Measurements from ENCODE around the gene THOC5. TPM values are rescaled to one million over a fixed set of nuclear protein-coding genes. Genes with fewer than 3 reads are reported as not detected.
"Not testable (repeated sequence)": the region's sequence is repeated elsewhere in the genome, so short reads cannot be mapped to it uniquely, and the experiment has no call there.

Gene THOC5
- 10 to 100 TPM; 13.2 to 38.4 (median 28.0) TPM for total RNA-seq
- 10 to 100 TPM; 23.7 to 42.4 (median 24.2) TPM for polyA plus RNA-seq
- long read RNA-seq, donor 1, full-length matches to known transcripts = 5 of 5 reads
- long read RNA-seq, donor 1, partial matches to known transcripts = 0 of 5 reads
- long read RNA-seq, donor 1, other reads (novel, unspliced or antisense) = 0 of 5 reads
- long read RNA-seq, donor 2, full-length matches to known transcripts = 3 of 3 reads
- long read RNA-seq, donor 2, partial matches to known transcripts = 0 of 3 reads
- long read RNA-seq, donor 2, other reads (novel, unspliced or antisense) = 0 of 3 reads
- long read RNA-seq, donor 3, full-length matches to known transcripts = 6 of 6 reads
- long read RNA-seq, donor 3, partial matches to known transcripts = 0 of 6 reads
- long read RNA-seq, donor 3, other reads (novel, unspliced or antisense) = 0 of 6 reads
- long read RNA-seq, donor 4, full-length matches to known transcripts = 8 of 10 reads
- long read RNA-seq, donor 4, partial matches to known transcripts = 1 of 10 reads
- long read RNA-seq, donor 4, other reads (novel, unspliced or antisense) = 1 of 10 reads
- long read RNA-seq, donor 5, full-length matches to known transcripts = 34 of 51 reads
- long read RNA-seq, donor 5, partial matches to known transcripts = 4 of 51 reads
- long read RNA-seq, donor 5, other reads (novel, unspliced or antisense) = 13 of 51 reads
- long read RNA-seq, donor 6, full-length matches to known transcripts = 5 of 6 reads
- long read RNA-seq, donor 6, partial matches to known transcripts = 0 of 6 reads
- long read RNA-seq, donor 6, other reads (novel, unspliced or antisense) = 1 of 6 reads
- long read RNA-seq, donor 7, partial matches to known transcripts = 0 of 1 reads
- long read RNA-seq, donor 7, other reads (novel, unspliced or antisense) = 0 of 1 reads
- long read RNA-seq, donor 8, partial matches to known transcripts = 0 of 1 reads
- long read RNA-seq, donor 8, other reads (novel, unspliced or antisense) = 0 of 1 reads
- long read RNA-seq, donor 9, full-length matches to known transcripts = 6 of 6 reads
- long read RNA-seq, donor 9, partial matches to known transcripts = 0 of 6 reads
- long read RNA-seq, donor 9, other reads (novel, unspliced or antisense) = 0 of 6 reads
- long read RNA-seq, donor 10, full-length matches to known transcripts = 1 of 1 reads
- long read RNA-seq, donor 10, partial matches to known transcripts = 0 of 1 reads
- long read RNA-seq, donor 10, other reads (novel, unspliced or antisense) = 0 of 1 reads

DNA sequence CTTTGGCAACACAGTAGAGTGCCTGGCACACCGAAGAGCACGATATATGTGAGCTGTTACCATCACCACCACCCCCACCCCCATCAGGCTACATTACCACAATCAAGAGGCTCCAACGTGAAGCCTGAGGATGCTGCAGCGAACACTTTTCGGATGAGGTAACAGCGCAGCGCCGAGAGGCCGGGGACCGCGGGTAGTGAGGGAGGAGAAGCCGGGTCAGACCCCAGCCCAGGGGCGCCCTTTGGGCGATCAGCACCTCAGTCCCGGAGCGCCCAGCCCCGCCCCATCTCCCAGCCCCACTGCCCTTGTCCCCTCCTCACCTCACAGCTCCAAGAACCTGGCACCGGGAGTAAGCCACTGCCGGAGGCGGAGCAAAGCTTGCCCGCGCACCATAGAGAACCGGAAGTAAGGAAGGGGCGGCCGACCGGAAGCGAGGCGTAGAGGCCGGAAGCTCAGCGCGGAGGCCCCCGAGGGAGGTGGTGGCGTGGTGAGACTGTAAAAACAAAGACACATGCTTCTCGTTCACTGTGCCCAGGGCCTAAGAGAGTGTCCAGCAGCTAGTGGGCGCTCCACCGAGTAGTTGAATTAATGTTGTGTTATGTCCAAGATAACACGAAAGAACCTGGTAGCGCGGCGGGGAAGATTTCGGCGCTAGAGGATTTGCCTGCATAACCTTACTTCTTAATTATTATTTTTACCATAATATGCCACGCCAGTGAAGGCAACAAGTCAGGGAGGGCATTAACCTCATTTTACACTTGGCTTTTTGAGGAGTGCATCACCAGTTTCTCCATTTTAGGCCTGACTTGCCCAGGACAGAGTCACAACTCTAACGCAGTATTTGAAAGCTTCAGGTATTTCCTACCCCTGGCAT lies at the start of gene THOC5:
Gene THOC5, minus strand, starts transcription at position 407 of the 874 bp plus-strand sequence. CDS start 4,610 bp downstream, outside the sequence.
- H3K4me1 ChIP-seq (replicated peaks in 1 of 2) = peaks cover 9 to 12% of the 10 kb centered on the region in 2 donors
- intact Hi-C loops (cut with DNase I) = no loop called here
- H3K27me3 ChIP-seq = no peaks in the 10 kb centered on the region
- TF ChIP-seq, protein P1, sequence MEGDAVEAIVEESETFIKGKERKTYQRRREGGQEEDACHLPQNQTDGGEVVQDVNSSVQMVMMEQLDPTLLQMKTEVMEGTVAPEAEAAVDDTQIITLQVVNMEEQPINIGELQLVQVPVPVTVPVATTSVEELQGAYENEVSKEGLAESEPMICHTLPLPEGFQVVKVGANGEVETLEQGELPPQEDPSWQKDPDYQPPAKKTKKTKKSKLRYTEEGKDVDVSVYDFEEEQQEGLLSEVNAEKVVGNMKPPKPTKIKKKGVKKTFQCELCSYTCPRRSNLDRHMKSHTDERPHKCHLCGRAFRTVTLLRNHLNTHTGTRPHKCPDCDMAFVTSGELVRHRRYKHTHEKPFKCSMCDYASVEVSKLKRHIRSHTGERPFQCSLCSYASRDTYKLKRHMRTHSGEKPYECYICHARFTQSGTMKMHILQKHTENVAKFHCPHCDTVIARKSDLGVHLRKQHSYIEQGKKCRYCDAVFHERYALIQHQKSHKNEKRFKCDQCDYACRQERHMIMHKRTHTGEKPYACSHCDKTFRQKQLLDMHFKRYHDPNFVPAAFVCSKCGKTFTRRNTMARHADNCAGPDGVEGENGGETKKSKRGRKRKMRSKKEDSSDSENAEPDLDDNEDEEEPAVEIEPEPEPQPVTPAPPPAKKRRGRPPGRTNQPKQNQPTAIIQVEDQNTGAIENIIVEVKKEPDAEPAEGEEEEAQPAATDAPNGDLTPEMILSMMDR (IDR thresholded peaks at IDR 0.05) = peak; percentile 42 to 69 (median 60)
- peak in 1 of 2 donors; percentile 70 for TF ChIP-seq POLR2A (IDR thresholded peaks at IDR 0.05)
- WGBS, 4 donors = 0 to 2% (median 1%) methylated on average over 32 to 44 of the region's 44 CpGs
- peak within 1 kb of the TSS; percentile 48 to 86 (median 81) for H3K27ac ChIP-seq
- H3K36me3 ChIP-seq (replicated peaks in 1 of 2) = peaks cover 0 to 36% of the 10 kb centered on the region in 2 donors
- DNase-seq = peak; percentile 91 to 97 (median 94)
- H3K9me3 ChIP-seq (replicated peaks in 1 of 3) = no peaks in the 10 kb centered on the region
- peak within 1 kb of the TSS in 3 of 4 donors; percentile 55 to 83 (median 62) for H3K4me3 ChIP-seq

DNA sequence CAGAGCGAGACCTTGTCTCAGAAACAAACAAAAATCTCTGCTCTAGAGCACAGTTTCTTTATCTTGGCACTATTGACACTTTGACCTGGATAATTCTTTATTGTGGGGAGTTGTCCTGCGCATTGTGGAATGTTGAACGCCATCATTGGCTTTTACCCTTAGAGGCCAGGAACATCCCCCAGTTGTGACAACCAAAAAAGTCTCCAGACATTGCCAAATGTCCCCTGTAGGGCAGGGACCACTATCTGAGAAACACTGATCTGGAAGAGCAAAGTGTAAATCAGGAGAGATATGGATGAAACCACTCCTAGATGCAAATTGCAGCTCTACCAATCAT lies 45.1 kb upstream of the THOC5 start:
- Histone ChIP-seq H3K4me3 (no peak overlapping the region), H3K27ac (no peak overlapping the region), H3K36me3 (replicated peaks in 1 of 2) (no peaks in the 10 kb centered on the region), H3K4me1 (replicated peaks in 1 of 2) (peaks cover 0 to 3% of the 10 kb centered on the region in 2 donors), H3K27me3 (no peaks in the 10 kb centered on the region), H3K9me3 (replicated peaks in 1 of 3) (no peaks in the 10 kb centered on the region)
- DNase-seq = no peak
- TF ChIP-seq, protein P1 (IDR thresholded peaks at IDR 0.05) = no peak
- TF ChIP-seq POLR2A (IDR thresholded peaks at IDR 0.05) = no peak
- intact Hi-C loops (cut with DNase I) = no loop called here
- WGBS, 4 donors = 80 to 93% (median 83%) methylated on average over 3 of the region's 3 CpGs

DNA sequence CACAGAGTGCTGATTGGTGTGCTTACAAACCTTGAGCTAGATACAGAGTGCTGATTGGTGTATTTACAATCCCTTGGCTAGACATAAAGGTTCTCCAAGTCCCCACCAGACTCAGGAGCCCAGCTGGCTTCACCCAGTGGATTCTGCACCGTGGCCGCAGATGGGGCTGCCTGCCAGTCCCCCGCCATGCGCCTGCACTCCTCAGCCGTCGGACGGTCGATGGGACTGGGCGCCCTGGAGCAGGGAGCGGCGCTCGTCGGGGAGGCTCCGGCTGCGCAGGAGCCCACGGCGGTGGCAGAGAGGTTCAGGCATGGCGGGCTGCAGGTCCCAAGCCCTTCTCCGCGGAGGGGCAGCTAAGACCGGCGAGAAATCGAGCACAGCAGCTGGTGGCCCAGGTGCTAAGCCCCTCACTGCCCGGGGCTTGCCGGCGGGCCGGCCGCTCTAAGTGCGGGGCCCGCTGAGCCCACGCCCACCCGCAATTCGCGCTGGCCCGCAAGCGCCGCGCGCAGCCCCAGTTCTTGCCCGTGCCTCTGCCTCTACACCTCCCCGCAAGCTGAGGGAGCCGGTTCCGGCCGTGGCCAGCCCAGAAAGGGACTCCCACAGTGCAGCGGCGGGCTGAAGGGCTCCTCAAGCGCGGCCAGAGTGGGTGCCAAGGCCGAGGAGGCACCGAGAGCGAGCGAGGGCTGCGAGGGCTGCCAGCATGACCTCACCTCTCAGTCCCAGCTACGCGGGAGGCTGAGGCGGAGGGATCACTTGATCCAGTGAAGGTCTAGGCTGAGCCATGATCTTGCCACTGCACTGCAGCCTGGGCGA lies 44.5 kb upstream of the THOC5 start:
- H3K27me3 ChIP-seq; H3K9me3 ChIP-seq (replicated peaks in 1 of 3); H3K36me3 ChIP-seq (replicated peaks in 1 of 2); intact Hi-C loops (cut with DNase I); H3K4me1 ChIP-seq (replicated peaks in 1 of 2); H3K27ac ChIP-seq; H3K4me3 ChIP-seq: not testable (repeated sequence)
- TF ChIP-seq POLR2A (IDR thresholded peaks at IDR 0.05) = peak in 1 of 2 donors; percentile 11
- DNase-seq = peak in 2 of 7 donors; percentile 54 to 62
- WGBS, 4 donors = 81 to 87% (median 84%) methylated on average over 28 to 56 of the region's 57 CpGs

Measured in adrenal gland (tissue), 19 donors.